ENCODE data around the gene SPEF1.
"Not testable (repeated sequence)": the region's sequence is repeated elsewhere in the genome, so short reads cannot be mapped to it uniquely, and the experiment has no call there.

The SPEF1 gene

GRCh38 chr20:3781153-3781910 is at the start of gene SPEF1:
SPEF1 (minus strand) TSS chr20:3781448; CDS start chr20:3781287, 161 bp downstream.
- DNase-seq: peak; percentile 87

GRCh38 chr20:3829891-3830290 is 48.6 kb upstream of the SPEF1 start:
- not testable (repeated sequence) for DNase-seq

- DNase-seq: no peak
Measured at GRCh38 chr20:3828798-3829197, 47.5 kb upstream of the SPEF1 start.

GRCh38 chr20:3826420-3826819 is 45.2 kb upstream of the SPEF1 start:
- no peak for DNase-seq

GRCh38 chr20:3825526-3825925 is 44.3 kb upstream of the SPEF1 start:
- DNase-seq: no peak

- no peak for DNase-seq
Measured at GRCh38 chr20:3823881-3824280, 42.6 kb upstream of the SPEF1 start.

GRCh38 chr20:3821996-3822395 is 40.7 kb upstream of the SPEF1 start:
- no peak for DNase-seq

GRCh38 chr20:3820901-3821727 is 39.9 kb upstream of the SPEF1 start:
- no peak for DNase-seq

GRCh38 chr20:3820048-3820900 is 39.0 kb upstream of the SPEF1 start, which contains the start of gene AP5S1:
AP5S1 (plus strand) TSS chr20:3820547; CDS start chr20:3822118, 1,571 bp downstream.
- DNase-seq: peak; percentile 94

GRCh38 chr20:3819411-3820047 is 38.3 kb upstream of the SPEF1 start:
- no peak for DNase-seq

- DNase-seq: peak; percentile 53
Measured at GRCh38 chr20:3818155-3819151, 37.2 kb upstream of the SPEF1 start.

- DNase-seq: no peak
Measured at GRCh38 chr20:3815703-3816315, 34.6 kb upstream of the SPEF1 start.

- DNase-seq: no peak
Measured at GRCh38 chr20:3814928-3815495, 33.8 kb upstream of the SPEF1 start.

GRCh38 chr20:3813848-3814581 is 32.8 kb upstream of the SPEF1 start:
- no peak for DNase-seq

GRCh38 chr20:3812975-3813847 is 32.0 kb upstream of the SPEF1 start:
- DNase-seq: no peak

- DNase-seq: no peak
Measured at GRCh38 chr20:3812259-3812681, 31.0 kb upstream of the SPEF1 start.

- DNase-seq: peak; percentile 96
Measured at GRCh38 chr20:3811467-3812258, 30.4 kb upstream of the SPEF1 start.

- no peak for DNase-seq
Measured at GRCh38 chr20:3808544-3808943, 27.3 kb upstream of the SPEF1 start.
